K562 (cell line): Measurements from ENCODE around the gene MAZ. TPM values are rescaled to one million over a fixed set of nuclear protein-coding genes. Genes with fewer than 3 reads are reported as not detected.
A peak's percentile ranks its signal among the peaks of the same experiment; 100 is the strongest.

Source experiments
- C11orf30 ChIP-seq: fragments of 450-650 bp; IDR thresholded peaks from 2 replicates; pipeline ENCODE4 v1.6.1; 2016; ENCODE audit warnings: low read depth, mild to moderate bottlenecking
- CBFB ChIP-seq: sonication (generic); formaldehyde crosslinking; IDR thresholded peaks from 2 replicates; pipeline ENCODE4 v1.4.0; 2020; ENCODE audit warnings: mild to moderate bottlenecking, missing genetic modification reagents
- ESRRB ChIP-seq: fragments of 250-450 bp; sonication (Bioruptor Pico); IDR thresholded peaks from 2 replicates; pipeline ENCODE4 v1.5.0; 2020; ENCODE audit warnings: mild to moderate bottlenecking, moderate library complexity, borderline replicate concordance
- GTF2A2 ChIP-seq: IDR thresholded peaks from 2 replicates; pipeline ENCODE4 v1.6.1; 2016; ENCODE audit warnings: mild to moderate bottlenecking, missing genetic modification characterization, missing compliant biosample characterization
- HNRNPH1 ChIP-seq: fragments of 200-400 bp; formaldehyde crosslinking; optimal IDR thresholded peaks from 2 replicates; pipeline ENCODE3; 2017; ENCODE audit warnings: low read depth, mild to moderate bottlenecking, low read length, moderate library complexity
- HNRNPLL ChIP-seq: fragments of 200-400 bp; formaldehyde crosslinking; IDR thresholded peaks from 2 replicates; pipeline ENCODE4 v1.6.1; 2017; ENCODE audit warnings: low read length, low read depth, mild to moderate bottlenecking; ENCODE audit not compliant: poor library complexity, severe bottlenecking
- JUN ChIP-seq, 2 experiments: sonication (generic) in 1 of 2; formaldehyde crosslinking in 1 of 2; IDR thresholded peaks; 2 replicates each; pipeline versions ENCODE4 v1.6.1 to v1.8.0; 2012 to 2022; ENCODE audit warnings: borderline replicate concordance in 2 of 2, mild to moderate bottlenecking in 2 of 2, improper control_type of control experiment in 1 of 2, low read depth in 1 of 2, low read length in 1 of 2, missing genetic modification reagents in 1 of 2
- KAT2B ChIP-seq: IDR thresholded peaks from one replicate; pipeline ENCODE4 v1.6.1; 2012; ENCODE audit warnings: low read depth, mild to moderate bottlenecking, control low read depth, inconsistent platforms, low read length, moderate library complexity
- KAT8 ChIP-seq: fragments of 450-650 bp; IDR thresholded peaks from 2 replicates; pipeline ENCODE4 v1.6.1; 2016; ENCODE audit warnings: low read depth, mild to moderate bottlenecking
- MTA3 ChIP-seq: fragments of 450-650 bp; formaldehyde crosslinking; IDR thresholded peaks from 2 replicates; pipeline ENCODE4 v1.6.1; 2017; ENCODE audit warnings: mild to moderate bottlenecking, borderline replicate concordance
- NR1H2 ChIP-seq: sonication (generic); formaldehyde crosslinking; IDR thresholded peaks from 2 replicates; pipeline ENCODE4 v1.4.0; 2020; ENCODE audit warnings: mild to moderate bottlenecking, missing genetic modification reagents
- NR3C1 ChIP-seq: sonication (generic); formaldehyde crosslinking; IDR thresholded peaks from 2 replicates; pipeline ENCODE4 v1.8.1; 2022; ENCODE audit warnings: missing genetic modification reagents
- PTTG1 ChIP-seq: fragments of 450-650 bp; IDR thresholded peaks from 2 replicates; pipeline ENCODE4 v1.6.1; 2016; ENCODE audit warnings: low read depth, mild to moderate bottlenecking, missing genetic modification characterization, missing compliant biosample characterization
- RBM14 ChIP-seq: fragments of 200-400 bp; formaldehyde crosslinking; IDR thresholded peaks from 2 replicates; pipeline ENCODE4 v1.6.1; 2018; ENCODE audit warnings: low read depth, mild to moderate bottlenecking, low read length, moderate library complexity, borderline replicate concordance; ENCODE audit not compliant: insufficient read depth
- SIRT6 ChIP-seq: IDR thresholded peaks from one replicate; pipeline ENCODE4 v1.6.1; 2012; ENCODE audit warnings: low read depth, mild to moderate bottlenecking, control low read depth, inconsistent platforms, low read length, moderate library complexity
- SRSF3 ChIP-seq: fragments of 200-400 bp; formaldehyde crosslinking; IDR thresholded peaks from 2 replicates; pipeline ENCODE4 v1.6.1; 2016; ENCODE audit warnings: mild to moderate bottlenecking, low read length, moderate library complexity; ENCODE audit not compliant: insufficient read depth
- U2AF1 ChIP-seq: fragments of 200-400 bp; formaldehyde crosslinking; optimal IDR thresholded peaks from 2 replicates; pipeline ENCODE3; 2017; ENCODE audit warnings: mild to moderate bottlenecking, low read depth, low read length, moderate library complexity
- ZBTB12 ChIP-seq: fragments of 250-450 bp; sonication (Bioruptor Pico); IDR thresholded peaks from 2 replicates; pipeline ENCODE4 v1.4.0; 2020
- ZNF124 ChIP-seq: sonication (generic); formaldehyde crosslinking; IDR thresholded peaks from 2 replicates; pipeline ENCODE4 v1.8.1; 2022; ENCODE audit warnings: missing genetic modification reagents
- ZNF766 ChIP-seq: fragments of 200-800 bp; sonication (Bioruptor generic); conservative IDR thresholded peaks from 2 replicates; pipeline ENCODE4 v1.6.1; 2016; ENCODE audit warnings: missing genetic modification characterization, missing compliant biosample characterization
- polyA plus RNA-seq, 8 experiments: library from polyadenylated mRNA; depleted of rRNA in 4 of 8; stranded (reverse) in 5 of 8; unstranded in 3 of 8; fragments of >200 nt; fragmentation: Nextera tagmentation in 2 of 8; fragmentation: Illumina TruSeq in 1 of 8; extraction: Ambion mirVana in 2 of 8; extraction: Trizol in 1 of 8; gene quantifications; 2 replicates each; pipeline versions ENCODE4 v1.2.1 to v1.2.3, GENCODE V29; 2011 to 2014; ENCODE audit warnings: inconsistent platforms in 1 of 8, missing spikeins in 1 of 8
- total RNA-seq, 7 experiments: library from RNA; depleted of rRNA in 6 of 7; stranded (reverse); fragments of >200 nt in 6 of 7; fragmentation: Illumina TruSeq in 2 of 7; extraction: Trizol in 2 of 7; gene quantifications; 2 replicates each; pipeline versions ENCODE4 v1.2.1 to v1.2.3, GENCODE V29; 2011 to 2021; ENCODE audit warnings: low replicate concordance in 1 of 7
- TF ChIP-seq, protein P1 (sequence below): fragments of 200-800 bp; sonication (Bioruptor generic); IDR thresholded peaks from 2 replicates; pipeline ENCODE4 v1.6.1; 2016; ENCODE audit warnings: missing genetic modification characterization, missing compliant biosample characterization

MAZ gene
- total and polyA plus RNA-seq, 9 of the 15 experiments (the other 6 are each of a cell fraction or from before 2014, with no cell fraction given): 45.4 to 532 (median 250) TPM

DNA sequence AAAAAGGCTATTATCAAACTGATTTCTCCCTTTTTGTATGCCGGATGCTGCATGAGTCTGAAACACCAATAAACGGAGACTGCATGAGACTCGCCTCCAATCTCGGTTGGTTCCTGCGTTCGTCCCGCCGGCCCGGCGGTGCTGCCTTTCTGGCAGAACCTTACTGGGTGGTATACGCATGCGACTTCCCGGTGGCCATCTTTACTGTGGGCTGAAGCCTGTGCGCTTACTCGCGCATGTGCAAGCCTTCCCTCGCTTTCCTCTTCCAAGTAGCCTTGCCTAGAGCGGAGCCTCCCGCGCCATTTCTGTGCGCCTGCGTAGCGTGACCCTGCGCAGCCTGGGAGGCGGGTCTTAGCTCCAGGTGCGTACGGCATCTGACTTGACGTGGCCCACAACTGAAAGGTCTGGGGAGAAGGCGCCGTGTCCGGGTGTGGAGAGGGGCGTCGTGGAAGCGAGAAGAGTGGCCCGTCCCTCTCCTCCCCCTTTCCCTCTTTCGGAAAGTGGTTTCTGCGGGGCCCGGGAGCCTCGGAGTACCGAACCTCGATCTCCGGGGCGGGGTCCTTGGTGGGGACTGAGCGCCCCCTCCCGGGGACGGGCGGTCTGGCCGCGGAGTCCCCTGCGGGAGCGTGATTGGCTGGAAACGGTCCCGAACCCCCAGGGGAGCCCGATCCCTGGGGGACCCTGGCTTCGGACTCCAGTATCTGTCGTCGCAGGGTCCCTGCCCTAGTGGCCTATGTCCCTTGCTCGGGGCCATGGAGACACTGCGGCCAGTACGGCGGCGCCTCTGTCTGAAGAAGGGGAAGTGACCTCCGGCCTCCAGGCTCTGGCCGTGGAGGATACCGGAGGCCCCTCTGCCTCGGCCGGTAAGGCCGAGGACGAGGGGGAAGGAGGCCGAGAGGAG, 9.7 kb downstream of the MAZ start, which contains the start of gene PAGR1 (continued):
- TF ChIP-seq JUN (IDR thresholded peaks at IDR 0.05; ENCODE audit: borderline replicate concordance, low read depth, low read length) (0 out of 2 replicates have a peak, but pooled peaks have one; percentile 43), JUN (CRISPR knock-in tag; IDR thresholded peaks at IDR 0.05; ENCODE audit: borderline replicate concordance) (no peak), ESRRB (no peak), SIRT6 (no peak), KAT8 (no peak), GTF2A2 (tag) (no peak), HNRNPH1 (no peak), CBFB (peak; percentile 69; the same call in 1 of the 2 replicates), MTA3 (peak; percentile 87; the same call in 1 of the 2 replicates), ZNF766 (CRISPR knock-in tag) (0 out of 2 replicates have a peak, but pooled peaks have one; percentile 24), SRSF3 (0 out of 2 replicates have a peak, but pooled peaks have one; percentile 29), ZBTB12 (CRISPR knock-in tag) (peak; percentile 81), ZNF124 (CRISPR knock-in tag) (no peak), PTTG1 (no peak), NR1H2 (peak; percentile 76; the same call in 1 of the 2 replicates), HNRNPLL (peak; percentile 98), U2AF1 (no peak), RBM14 (no peak), KAT2B (no peak), C11orf30 (peak; percentile 77), NR3C1 (CRISPR knock-in tag) (no peak)
- TF ChIP-seq, protein P1, sequence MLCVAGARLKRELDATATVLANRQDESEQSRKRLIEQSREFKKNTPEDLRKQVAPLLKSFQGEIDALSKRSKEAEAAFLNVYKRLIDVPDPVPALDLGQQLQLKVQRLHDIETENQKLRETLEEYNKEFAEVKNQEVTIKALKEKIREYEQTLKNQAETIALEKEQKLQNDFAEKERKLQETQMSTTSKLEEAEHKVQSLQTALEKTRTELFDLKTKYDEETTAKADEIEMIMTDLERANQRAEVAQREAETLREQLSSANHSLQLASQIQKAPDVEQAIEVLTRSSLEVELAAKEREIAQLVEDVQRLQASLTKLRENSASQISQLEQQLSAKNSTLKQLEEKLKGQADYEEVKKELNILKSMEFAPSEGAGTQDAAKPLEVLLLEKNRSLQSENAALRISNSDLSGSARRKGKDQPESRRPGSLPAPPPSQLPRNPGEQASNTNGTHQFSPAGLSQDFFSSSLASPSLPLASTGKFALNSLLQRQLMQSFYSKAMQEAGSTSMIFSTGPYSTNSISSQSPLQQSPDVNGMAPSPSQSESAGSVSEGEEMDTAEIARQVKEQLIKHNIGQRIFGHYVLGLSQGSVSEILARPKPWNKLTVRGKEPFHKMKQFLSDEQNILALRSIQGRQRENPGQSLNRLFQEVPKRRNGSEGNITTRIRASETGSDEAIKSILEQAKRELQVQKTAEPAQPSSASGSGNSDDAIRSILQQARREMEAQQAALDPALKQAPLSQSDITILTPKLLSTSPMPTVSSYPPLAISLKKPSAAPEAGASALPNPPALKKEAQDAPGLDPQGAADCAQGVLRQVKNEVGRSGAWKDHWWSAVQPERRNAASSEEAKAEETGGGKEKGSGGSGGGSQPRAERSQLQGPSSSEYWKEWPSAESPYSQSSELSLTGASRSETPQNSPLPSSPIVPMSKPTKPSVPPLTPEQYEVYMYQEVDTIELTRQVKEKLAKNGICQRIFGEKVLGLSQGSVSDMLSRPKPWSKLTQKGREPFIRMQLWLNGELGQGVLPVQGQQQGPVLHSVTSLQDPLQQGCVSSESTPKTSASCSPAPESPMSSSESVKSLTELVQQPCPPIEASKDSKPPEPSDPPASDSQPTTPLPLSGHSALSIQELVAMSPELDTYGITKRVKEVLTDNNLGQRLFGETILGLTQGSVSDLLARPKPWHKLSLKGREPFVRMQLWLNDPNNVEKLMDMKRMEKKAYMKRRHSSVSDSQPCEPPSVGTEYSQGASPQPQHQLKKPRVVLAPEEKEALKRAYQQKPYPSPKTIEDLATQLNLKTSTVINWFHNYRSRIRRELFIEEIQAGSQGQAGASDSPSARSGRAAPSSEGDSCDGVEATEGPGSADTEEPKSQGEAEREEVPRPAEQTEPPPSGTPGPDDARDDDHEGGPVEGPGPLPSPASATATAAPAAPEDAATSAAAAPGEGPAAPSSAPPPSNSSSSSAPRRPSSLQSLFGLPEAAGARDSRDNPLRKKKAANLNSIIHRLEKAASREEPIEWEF (CRISPR knock-in tag): no peak
